Activated T-cell treated with anti-CD3 and anti-CD28 coated beads for 48 hours (primary cell): ENCODE data around the gene ZNF783.
"Not testable (repeated sequence)": the region's sequence is repeated elsewhere in the genome, so short reads cannot be mapped to it uniquely, and the experiment has no call there.

Experiments
- DNase-seq: peaks from one replicate; pipeline ENCODE4 v3.0.0-alpha.2; 2020; ENCODE audit warnings: low read depth

ZNF783 gene

GRCh38 chr7:149300620-149301285 is 38.8 kb downstream of the ZNF783 start:
- DNase-seq = no peak

GRCh38 chr7:149302222-149302621 is 40.2 kb downstream of the ZNF783 start:
- DNase-seq = no peak

- no peak for DNase-seq
Observed at GRCh38 chr7:149302865-149303264, 40.9 kb downstream of the ZNF783 start.

- no peak for DNase-seq
Observed at GRCh38 chr7:149304006-149304405, 42.0 kb downstream of the ZNF783 start.

- DNase-seq = no peak
Observed at GRCh38 chr7:149306854-149307253, 44.9 kb downstream of the ZNF783 start.

GRCh38 chr7:149307775-149308501 is 45.9 kb downstream of the ZNF783 start:
- DNase-seq = no peak

GRCh38 chr7:149310113-149310836 is 48.3 kb downstream of the ZNF783 start:
- DNase-seq = no peak

GRCh38 chr7:149310990-149311573 is 49.1 kb downstream of the ZNF783 start:
- DNase-seq = no peak

- no peak for DNase-seq
Observed at GRCh38 chr7:149313981-149314380, 52.0 kb downstream of the ZNF783 start.

GRCh38 chr7:149316606-149317005 is 54.6 kb downstream of the ZNF783 start:
- DNase-seq = no peak

- no peak for DNase-seq
Observed at GRCh38 chr7:149317496-149317895, 55.5 kb downstream of the ZNF783 start.

GRCh38 chr7:149317986-149318672 is 56.1 kb downstream of the ZNF783 start:
- DNase-seq = no peak

GRCh38 chr7:149319376-149319775 is 57.4 kb downstream of the ZNF783 start:
- no peak for DNase-seq

GRCh38 chr7:149320313-149321124 is 58.5 kb downstream of the ZNF783 start:
- DNase-seq = no peak

GRCh38 chr7:149321125-149321905 is 59.3 kb downstream of the ZNF783 start:
- not testable (repeated sequence) for DNase-seq

- DNase-seq = no peak
Observed at GRCh38 chr7:149321978-149322541, 60.1 kb downstream of the ZNF783 start.

GRCh38 chr7:149322737-149323136 is 60.7 kb downstream of the ZNF783 start:
- DNase-seq = no peak

- DNase-seq = no peak
Observed at GRCh38 chr7:149325248-149325647, 63.3 kb downstream of the ZNF783 start.

- DNase-seq = no peak
Observed at GRCh38 chr7:149329265-149329664, 67.3 kb downstream of the ZNF783 start.

GRCh38 chr7:149329766-149330334 is 67.9 kb downstream of the ZNF783 start:
- no peak for DNase-seq
